Right ventricle myocardium inferior (tissue), 1 donor: Measurements from ENCODE around the gene TBX18. TPM values are rescaled to one million over a fixed set of nuclear protein-coding genes. Genes with fewer than 3 reads are reported as not detected.

Experiments used
- ATAC-seq: fragments of 200-7000 bp; cut with Tn5 transposase; one replicate; pipeline ENCODE4 v1.9.1; 2020; ENCODE audit warnings: mild to moderate bottlenecking, moderate library complexity
- DNase-seq: peaks from one replicate; pipeline ENCODE4 v3.0.0; 2021; ENCODE audit errors: missing footprints
- intact Hi-C: fragments of 100-400 bp; cut with DNase I; formaldehyde crosslinking; loops from one replicate; pipeline ENCODE4 v1.11.0; 2022
- long read RNA-seq: library from polyadenylated mRNA; unstranded; transcript quantifications from one replicate; pipeline ENCODE4 v2.0.0, GENCODE V29; 2021
- total RNA-seq: library from RNA; stranded (reverse); fragmentation: NEBNext Ultra II Directional; extraction: Animal tissue kit (Norgen Biotek cat#: 25700); gene quantifications from one replicate; pipeline ENCODE4 v1.2.1, GENCODE V29; 2021
- donor health status: DM: no; HTN: yes; CAD: no; lungs with severe emphysema.

Gene TBX18
- 8.4 TPM for total RNA-seq
- long read RNA-seq, partial matches to known transcripts, result 0 of 3 reads
- long read RNA-seq, other reads (novel, unspliced or antisense), result 3 of 3 reads

DNA sequence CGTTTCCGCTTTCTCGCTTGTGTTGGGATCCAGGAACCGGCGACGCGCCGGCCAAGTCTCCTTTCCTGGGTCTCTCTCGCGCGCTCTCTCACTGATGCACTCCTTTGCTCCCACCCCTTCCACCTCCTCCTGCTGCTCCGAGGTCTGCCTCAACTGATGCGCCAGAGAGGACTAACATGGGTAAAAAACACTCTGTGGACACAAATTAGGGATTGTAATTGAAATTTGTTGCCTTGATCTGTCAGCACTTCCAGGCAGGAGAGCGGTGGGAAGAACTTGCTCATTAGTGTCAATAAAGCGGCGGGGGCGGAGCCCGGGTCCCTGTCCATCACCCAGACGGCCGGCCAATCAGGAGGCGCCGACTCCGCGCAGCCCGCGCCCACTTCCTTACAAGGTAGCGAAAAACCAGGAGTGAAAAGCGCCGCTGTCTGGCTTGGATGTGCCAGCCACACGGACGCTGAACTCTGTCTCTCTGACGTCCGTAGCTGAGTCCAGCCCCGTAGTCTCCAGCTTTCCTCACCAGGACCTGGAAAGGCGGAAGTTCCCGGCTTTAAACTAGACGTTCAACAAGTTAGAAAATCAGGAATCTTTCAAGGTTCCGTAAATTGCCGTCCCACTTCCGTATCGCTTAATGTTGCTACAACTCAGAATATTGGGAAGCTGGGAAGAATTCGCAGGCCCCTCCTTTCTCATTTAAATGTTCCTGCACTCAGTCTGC lies at the start of gene TBX18:
Gene TBX18, minus strand, starts transcription at position 267 of the 718 bp plus-strand sequence. CDS start 417 bp downstream, outside the sequence.
- ATAC-seq (peak; percentile 92), DNase-seq (peak; percentile 95)
- intact Hi-C loops, result loop anchor here (10.0 kb wide), 1 partner anchor 210 kb away; no protein-coding TSS in a partner anchor

DNA sequence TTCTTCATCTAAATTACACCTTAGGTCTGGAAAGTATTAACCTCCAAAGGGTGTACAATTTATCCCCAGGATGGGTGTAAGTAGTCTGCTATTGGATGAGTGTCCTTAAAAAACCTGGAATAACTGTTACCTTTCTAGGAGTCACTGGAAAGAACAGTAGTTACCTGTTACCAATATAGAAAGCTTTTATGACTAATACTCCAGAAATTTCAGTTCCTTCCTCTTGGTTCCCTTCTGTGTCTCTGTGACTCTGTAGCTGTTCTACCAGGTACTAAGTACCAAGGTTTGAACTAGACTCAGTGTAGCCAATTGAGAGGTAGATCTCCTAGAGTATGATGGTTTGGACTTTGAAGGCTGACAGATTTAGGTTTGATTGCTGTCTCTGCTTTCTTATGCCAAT lies 47.0 kb upstream of the TBX18 start:
- DNase-seq (no peak), ATAC-seq (no peak)
- intact Hi-C loops, result no loop called here

DNA sequence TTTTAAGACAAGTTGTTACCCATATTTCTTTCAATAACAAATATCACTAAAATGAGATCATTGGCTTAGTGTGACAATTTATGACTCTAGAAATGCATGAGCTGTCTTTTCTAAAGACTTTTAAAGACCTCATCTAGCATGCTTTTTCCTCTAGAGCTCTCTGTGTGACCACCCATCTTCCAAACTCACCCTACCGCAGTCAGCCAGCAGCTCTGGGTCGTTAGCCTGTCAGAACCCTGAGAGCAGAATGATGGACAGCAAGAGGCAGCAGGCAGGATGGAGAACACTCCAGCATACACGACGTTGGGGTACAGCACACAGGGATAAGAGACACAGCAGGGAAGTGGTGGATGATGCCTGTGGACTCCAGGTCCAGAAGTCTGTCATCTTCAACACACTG lies 45.1 kb upstream of the TBX18 start:
- DNase-seq (no peak), ATAC-seq (no peak)
- intact Hi-C loops, result no loop called here

DNA sequence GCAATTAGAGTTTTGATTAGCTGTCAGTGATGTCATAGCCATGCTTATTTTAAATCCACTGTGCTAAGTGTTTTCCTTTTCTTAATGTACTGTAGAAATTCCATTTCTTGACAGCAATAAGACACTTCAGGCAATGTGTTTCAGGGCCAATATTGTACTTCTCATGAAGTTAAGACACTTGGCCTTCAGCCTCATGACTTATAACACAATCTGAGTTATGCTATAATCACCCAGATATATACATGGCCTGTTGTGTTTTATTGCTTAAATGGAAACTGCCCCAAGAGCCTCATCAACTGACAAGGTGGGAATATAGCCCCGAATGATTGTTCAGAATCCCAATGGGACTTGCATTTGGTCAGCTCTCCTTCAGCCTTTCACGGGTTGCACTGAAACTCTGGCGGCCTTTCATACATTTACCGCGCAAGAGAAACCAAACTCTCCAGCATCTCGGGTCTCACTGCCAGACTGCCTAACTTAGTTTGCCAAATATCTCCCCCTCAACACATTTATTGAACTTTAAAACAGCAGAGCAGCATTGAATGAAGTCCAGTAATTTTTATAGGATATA lies 44.2 kb upstream of the TBX18 start:
- intact Hi-C loops, result no loop called here
- ATAC-seq, result no peak
- DNase-seq, result no peak

DNA sequence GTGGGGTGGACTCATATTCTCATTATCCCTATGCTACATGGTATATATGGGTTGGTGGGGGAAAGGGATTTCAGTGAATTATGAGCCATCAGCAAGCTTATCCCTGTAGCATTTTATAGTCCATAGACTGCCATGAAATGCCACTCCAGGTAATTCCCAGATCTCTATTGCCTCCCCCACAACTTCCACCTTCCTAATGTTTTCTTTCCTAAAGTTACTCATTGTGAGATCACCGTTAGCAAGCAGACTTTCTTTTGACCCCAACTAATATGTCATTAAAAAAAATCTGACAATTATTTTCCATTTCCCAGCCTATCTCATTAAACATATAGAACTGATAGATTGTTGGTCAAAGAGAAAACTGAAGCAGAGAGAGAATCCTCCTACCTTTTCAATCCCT lies 40.7 kb upstream of the TBX18 start:
- DNase-seq, result no peak
- no peak for ATAC-seq
- intact Hi-C loops, result no loop called here

DNA sequence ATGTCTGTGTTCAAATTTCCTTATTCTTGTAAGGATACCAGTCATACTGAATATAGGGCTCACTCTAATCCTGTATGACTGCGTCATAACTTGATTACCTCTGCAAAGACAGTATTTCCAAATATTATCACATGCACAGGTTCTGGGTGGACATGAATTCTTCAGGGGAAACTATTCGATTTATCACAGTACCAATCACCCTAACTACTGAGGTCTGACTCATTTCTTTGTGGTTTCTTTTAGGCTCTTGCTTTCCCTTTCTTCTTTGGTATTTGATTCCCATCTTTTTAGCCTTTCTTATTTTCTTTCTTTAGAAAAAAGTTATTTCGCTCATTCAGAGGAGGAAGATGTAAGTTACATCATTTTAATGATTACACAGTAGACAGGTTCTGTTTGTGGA lies 40.3 kb upstream of the TBX18 start:
- intact Hi-C loops, result no loop called here
- ATAC-seq (no peak), DNase-seq (no peak)

DNA sequence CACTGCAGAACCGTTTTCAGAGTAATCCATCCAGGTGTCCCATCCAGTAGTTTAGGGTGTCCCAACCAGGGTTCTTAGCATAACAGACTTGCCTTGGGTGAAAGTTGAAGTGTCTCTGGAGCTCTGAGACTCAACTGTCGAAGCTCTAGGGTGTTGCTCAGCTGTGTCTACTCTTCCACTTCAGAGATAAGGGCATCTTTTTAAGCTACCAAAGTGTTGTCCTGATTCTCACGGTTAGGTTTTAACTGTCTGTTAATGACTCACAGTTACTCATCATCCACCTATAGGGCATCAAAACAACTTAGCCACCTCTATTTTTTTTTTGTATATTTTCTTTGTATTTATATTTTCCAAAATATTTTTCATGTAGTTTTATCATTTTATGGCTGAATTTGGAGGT lies 36.9 kb upstream of the TBX18 start:
- DNase-seq, result no peak

DNA sequence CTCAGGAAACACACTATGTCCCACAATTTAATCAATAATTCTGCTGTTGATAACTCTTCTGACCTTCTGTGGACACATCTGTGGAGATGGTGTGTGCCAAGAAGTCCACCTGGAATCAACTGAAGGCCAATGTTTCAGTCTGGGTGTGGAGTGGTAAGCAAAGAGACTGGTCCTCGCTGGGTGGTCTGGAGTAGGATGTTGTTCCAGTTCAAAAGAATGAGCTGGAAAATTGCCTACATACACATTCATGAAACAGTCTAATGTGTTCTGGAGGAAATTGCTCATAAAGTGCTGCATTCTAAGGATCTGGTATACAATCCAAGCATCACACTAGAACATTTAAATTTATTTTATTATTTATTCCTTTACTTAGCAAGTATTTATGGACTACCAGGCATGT lies 33.9 kb upstream of the TBX18 start:
- ATAC-seq (no peak), DNase-seq (no peak)
- intact Hi-C loops, result no loop called here

More for the DNA sequence above, 36.9 kb upstream of the TBX18 start:
- intact Hi-C loops, result no loop called here
- ATAC-seq, result no peak

DNA sequence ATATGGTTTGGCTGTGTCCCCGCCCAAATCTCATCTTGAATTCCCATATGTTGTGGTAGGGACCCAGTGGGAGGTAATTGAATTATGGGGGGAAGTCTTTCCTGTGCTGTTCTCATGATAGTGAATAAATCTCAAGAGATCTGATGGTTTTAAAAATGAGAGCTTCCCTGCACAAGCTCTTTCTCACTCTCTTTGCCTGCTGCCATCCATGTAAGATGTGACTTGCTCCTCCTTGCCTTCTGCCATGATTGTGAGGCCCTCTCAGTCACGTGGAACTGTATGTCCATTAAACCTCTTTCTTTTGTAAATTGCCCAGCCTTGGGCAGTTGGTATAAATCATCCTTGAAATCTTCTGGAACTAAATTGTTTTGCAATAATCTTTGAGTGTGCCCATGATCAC lies 31.9 kb upstream of the TBX18 start:
- intact Hi-C loops, result no loop called here
- no peak for DNase-seq
- no peak for ATAC-seq

DNA sequence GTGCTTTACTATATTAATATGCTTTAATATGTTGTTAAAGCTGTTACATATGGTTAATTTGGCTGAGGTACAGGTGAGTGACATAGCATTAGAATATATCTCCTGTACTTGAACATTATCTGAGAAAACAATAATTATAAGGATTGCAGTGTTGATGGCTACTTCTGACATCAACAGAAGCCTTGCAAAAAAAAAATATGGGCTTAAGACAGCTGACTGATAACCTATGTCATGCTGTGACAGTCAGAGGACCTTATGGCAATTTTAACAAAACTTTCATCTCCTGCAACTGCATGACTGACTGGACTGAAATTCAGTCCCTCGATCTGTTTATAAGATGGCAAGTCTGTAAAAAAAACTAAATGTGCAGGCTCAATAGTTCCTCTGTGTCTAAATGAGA lies 27.5 kb upstream of the TBX18 start:
- ATAC-seq (no peak), DNase-seq (no peak)
- intact Hi-C loops, result no loop called here

DNA sequence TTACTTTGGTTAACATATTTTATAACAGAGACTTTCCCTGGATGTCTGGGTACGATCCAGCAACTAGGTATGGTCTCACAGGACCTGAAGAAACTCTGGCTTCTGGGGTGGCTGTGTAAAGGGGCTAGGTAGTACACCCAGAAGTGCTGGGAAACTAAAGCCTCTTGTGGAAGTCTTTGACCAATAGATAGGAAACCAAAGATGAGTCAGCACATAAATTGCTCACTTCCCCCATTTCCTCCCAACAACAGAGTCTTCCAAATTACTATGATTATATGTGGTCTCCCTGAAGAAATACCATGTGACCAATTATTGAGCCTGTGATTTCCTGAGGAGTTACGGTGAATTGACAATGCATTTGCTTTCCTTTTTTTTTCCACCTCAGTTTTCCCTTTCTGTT lies 26.8 kb upstream of the TBX18 start:
- ATAC-seq (no peak), DNase-seq (no peak)
- intact Hi-C loops, result no loop called here

DNA sequence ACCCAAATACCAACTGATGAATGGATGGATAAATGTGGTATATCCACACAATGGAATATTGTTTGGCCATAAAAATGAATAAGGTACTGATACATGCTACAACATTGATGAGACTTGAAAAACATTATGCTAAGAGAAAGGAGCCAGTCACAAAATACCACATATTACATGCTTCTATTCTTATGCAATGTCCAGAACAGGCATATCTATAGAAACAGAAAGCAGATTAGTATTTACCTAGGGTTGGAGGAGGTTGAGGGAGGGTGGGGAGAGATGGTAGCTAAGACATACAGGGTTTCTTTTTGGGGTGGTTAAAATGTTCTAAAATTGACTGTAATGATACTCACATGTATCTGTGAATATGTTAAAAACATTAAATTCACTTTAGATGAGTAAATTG lies 24.8 kb upstream of the TBX18 start:
- intact Hi-C loops, result no loop called here
- DNase-seq (no peak), ATAC-seq (no peak)

DNA sequence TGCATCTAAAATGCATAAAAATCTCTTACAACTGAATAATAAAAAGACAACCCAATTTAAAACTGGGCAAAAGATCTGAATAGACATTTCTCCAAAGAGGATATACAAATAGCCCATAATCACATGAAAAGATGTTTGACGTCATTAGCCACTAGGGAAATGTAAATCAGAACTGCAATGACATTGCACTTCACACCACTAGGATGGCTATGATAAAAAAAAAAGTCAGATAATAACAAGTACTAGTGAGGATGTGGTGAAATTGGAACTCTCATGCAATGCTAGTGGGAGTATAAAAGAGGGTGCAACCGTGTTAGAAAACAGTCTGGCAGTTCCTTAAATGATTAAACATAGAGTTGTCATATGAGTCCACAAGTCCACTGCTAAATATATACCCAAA lies 24.3 kb upstream of the TBX18 start:
- no peak for DNase-seq
- intact Hi-C loops, result no loop called here
- ATAC-seq, result no peak

DNA sequence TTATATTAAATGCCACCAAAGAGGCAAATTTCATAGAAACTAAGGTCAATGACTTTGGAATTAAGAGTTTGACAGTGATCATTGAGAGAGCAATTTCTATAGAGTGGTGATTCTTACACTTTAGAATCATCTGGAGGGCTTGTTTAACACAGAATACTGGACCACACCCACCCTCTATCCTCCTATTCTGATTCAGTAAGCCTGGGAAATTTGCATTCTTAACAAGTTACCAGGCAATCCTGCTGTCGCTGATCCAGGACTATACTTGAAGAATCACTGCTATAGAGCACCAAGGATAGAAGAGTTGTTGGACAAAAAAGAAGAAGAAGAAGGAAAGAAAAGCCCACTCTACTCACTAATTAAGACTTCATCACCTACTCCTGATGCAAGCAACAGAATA lies 21.3 kb upstream of the TBX18 start:
- intact Hi-C loops, result no loop called here
- DNase-seq, result no peak
- ATAC-seq, result no peak

DNA sequence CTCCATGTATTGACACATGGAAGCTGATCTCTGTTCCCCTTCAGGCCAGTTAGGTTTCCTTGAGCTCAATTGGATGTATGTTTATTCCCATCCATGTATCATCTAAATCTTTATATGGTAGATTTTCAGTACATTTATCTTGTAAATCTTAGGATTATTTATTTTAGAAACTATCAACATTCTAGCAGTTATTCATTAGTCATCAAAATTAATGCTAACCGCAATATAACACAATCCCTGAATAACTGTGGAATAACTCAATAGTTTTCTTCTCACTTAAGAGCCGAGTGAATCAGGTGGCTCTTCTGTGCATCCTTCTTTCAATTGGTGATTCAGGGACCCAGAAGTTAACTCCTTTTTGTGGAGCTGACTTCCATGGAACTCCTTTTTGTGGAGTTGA lies 15.5 kb upstream of the TBX18 start:
- intact Hi-C loops, result loop anchor here (10.0 kb wide), 1 partner anchor 235 kb away; no protein-coding TSS in a partner anchor
- no peak for DNase-seq

DNA sequence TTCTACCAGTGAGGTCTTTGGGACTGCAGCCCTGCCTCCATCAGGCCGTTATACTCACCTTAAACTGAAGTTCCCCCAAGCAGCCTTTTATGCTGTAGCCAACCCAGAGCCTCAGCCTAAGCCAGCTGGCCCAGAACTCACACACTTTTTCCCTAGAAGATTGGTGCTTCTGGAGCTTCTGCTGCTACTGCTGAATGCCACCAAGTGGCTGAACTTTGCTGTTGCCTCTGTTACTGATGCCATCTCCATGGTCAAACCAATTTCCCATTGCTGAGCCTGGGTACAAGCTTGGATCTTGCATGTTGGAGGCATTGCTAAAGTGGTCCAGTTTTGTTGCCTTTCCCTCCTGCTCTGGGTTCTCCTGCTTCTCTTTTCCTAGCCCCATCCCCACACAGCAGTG lies 15.0 kb upstream of the TBX18 start:
- intact Hi-C loops, result loop anchor here (10.0 kb wide), 1 partner anchor 235 kb away; no protein-coding TSS in a partner anchor
- ATAC-seq, result no peak
- no peak for DNase-seq

More for the DNA sequence above, 15.5 kb upstream of the TBX18 start:
- no peak for ATAC-seq

DNA sequence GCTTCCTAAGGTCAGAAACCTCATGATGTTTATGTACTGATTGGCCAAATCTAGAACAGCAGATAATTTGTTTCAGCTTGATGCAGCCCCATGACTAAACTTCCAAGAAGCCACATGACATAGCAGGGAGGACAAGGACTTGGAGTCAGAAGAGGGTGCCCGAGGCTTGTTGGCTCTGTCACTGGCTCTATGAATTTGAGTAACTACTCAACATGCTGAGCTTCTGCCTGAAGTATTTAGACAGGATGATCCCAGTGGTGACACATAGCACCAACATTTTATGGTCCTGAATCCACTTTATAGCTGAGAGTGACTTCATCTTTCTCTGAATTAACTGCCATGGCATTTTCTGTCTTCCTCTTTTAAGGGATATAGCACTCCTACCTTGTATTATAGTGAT lies 13.5 kb upstream of the TBX18 start:
- no peak for DNase-seq
- no peak for ATAC-seq
- intact Hi-C loops, result loop anchor here (10.0 kb wide), 1 partner anchor 237 kb away; no protein-coding TSS in a partner anchor

DNA sequence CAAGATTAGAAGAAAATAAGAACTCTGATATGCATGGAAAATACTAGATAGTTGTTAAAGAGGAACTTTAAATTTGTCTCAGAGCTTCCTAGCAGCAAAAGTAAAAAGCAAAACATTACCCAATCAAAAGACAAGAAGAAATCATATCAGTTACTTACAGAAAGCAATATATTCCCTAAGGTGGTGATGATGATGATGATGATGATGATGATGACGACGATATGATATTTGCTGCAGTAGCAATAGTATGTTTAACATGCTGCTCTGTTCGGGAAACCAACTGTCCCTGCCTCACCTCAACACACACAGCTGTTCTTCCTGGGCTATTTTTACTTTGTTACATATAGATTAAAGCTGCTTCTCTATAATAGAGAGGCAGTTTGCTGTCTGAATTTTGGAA lies 12.0 kb upstream of the TBX18 start:
- ATAC-seq, result no peak
- DNase-seq, result no peak
- intact Hi-C loops, result loop anchor here (10.0 kb wide), 1 partner anchor 238 kb away; no protein-coding TSS in a partner anchor

DNA sequence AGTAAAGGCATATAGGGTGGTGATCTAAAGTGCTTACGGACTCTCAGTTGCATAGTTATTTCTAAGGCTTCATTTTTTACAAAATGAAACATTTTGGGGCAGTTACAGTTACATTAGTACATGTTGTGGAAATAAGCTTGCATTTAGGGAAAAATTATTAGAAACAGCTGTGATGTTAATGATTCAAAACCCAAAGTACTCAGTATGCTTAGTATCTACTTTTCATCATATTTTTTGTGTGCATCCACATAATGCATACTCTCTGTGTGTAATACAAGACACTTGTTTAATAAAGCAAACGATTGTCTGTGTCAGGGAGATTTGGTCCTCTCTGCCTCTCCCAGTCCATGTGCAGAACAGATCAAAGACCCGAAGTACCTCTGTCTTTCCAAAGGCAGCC lies 11.4 kb upstream of the TBX18 start:
- ATAC-seq (no peak), DNase-seq (no peak)
- intact Hi-C loops, result loop anchor here (10.0 kb wide), 1 partner anchor 239 kb away; no protein-coding TSS in a partner anchor

DNA sequence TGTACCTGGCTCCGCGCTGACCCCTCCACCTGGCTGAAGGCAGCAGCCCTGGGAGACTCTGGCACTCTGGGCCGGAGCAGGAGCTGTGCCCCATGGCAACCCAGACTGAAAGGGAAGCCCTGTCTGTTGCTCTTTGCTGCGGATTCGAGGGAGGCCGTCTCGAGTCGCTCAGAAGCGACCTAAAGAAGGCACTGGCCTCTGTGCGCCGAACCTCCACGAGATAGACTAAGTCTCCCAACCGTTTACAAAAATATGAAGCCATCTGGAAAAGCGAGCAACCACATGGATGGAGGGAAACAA lies 10.5 kb upstream of the TBX18 start:
- intact Hi-C loops, result loop anchor here (5.0 to 10.0 kb wide), 2 partner anchors 240 to 353 kb away; no protein-coding TSS in a partner anchor
- ATAC-seq (no peak), DNase-seq (no peak)
